Measurements from ENCODE around the gene CREB5.

Gene CREB5

GRCh38 chr7:28858895-28859294 lies 446.6 kb downstream of the CREB5 start:
- no peaks in the 10 kb centered on the region for H3K4me1 ChIP-seq (ENCODE audit: low read depth, poor library complexity, severe bottlenecking)
- H2AFZ ChIP-seq (ENCODE audit: low read depth), result no peak overlapping the region
- H3K9ac ChIP-seq, result no peak overlapping the region
- no peak for TF ChIP-seq CTCF (conservative IDR thresholded peaks at IDR 0.05; ENCODE audit: low read depth, low read length)
- no peaks in the 10 kb centered on the region for H3K36me3 ChIP-seq (ENCODE audit: insufficient read depth)
- H3K79me2 ChIP-seq (ENCODE audit: insufficient read depth, low read depth), result no peaks in the 10 kb centered on the region
- H3K27ac ChIP-seq, result no peak overlapping the region
- no peaks in the 10 kb centered on the region for H4K20me1 ChIP-seq (ENCODE audit: insufficient read depth)
- no peak overlapping the region for H3K4me3 ChIP-seq (IDR thresholded peaks at IDR 0.05; ENCODE audit: insufficient read depth, low read depth, low read length)
- H3K27me3 ChIP-seq (ENCODE audit: insufficient read depth, low read depth), result no peaks in the 10 kb centered on the region
- no peak overlapping the region for H3K4me2 ChIP-seq

- Histone ChIP-seq H3K4me1 (ENCODE audit: low read depth, poor library complexity, severe bottlenecking) (no peaks in the 10 kb centered on the region), H3K36me3 (ENCODE audit: insufficient read depth) (no peaks in the 10 kb centered on the region), H4K20me1 (ENCODE audit: insufficient read depth) (no peaks in the 10 kb centered on the region), H3K79me2 (ENCODE audit: insufficient read depth, low read depth) (no peaks in the 10 kb centered on the region), H3K27ac (no peak overlapping the region), H3K27me3 (ENCODE audit: insufficient read depth, low read depth) (no peaks in the 10 kb centered on the region), H3K4me2 (no peak overlapping the region), H3K4me3 (IDR thresholded peaks at IDR 0.05; ENCODE audit: insufficient read depth, low read depth, low read length) (no peak overlapping the region), H3K9ac (no peak overlapping the region), H2AFZ (ENCODE audit: low read depth) (no peak overlapping the region)
- no peak for TF ChIP-seq CTCF (conservative IDR thresholded peaks at IDR 0.05; ENCODE audit: low read depth, low read length)
These were observed 449.5 kb downstream of the CREB5 start for GRCh38 chr7:28861825-28862224.

GRCh38 chr7:28862595-28863272 lies 450.4 kb downstream of the CREB5 start:
- H3K79me2 ChIP-seq (ENCODE audit: insufficient read depth, low read depth), result no peaks in the 10 kb centered on the region

GRCh38 chr7:28865601-28866144 lies 453.4 kb downstream of the CREB5 start:
- Histone ChIP-seq H2AFZ (ENCODE audit: low read depth) (no peak overlapping the region), H3K4me1 (ENCODE audit: low read depth, poor library complexity, severe bottlenecking) (no peaks in the 10 kb centered on the region), H3K79me2 (ENCODE audit: insufficient read depth, low read depth) (no peaks in the 10 kb centered on the region), H4K20me1 (ENCODE audit: insufficient read depth) (no peaks in the 10 kb centered on the region), H3K4me2 (no peak overlapping the region), H3K27ac (no peak overlapping the region), H3K4me3 (IDR thresholded peaks at IDR 0.05; ENCODE audit: insufficient read depth, low read depth, low read length) (no peak overlapping the region), H3K27me3 (ENCODE audit: insufficient read depth, low read depth) (no peaks in the 10 kb centered on the region), H3K9ac (no peak overlapping the region), H3K36me3 (ENCODE audit: insufficient read depth) (no peaks in the 10 kb centered on the region)
- no peak for TF ChIP-seq CTCF (conservative IDR thresholded peaks at IDR 0.05; ENCODE audit: low read depth, low read length)

More at GRCh38 chr7:28862595-28863272, 450.4 kb downstream of the CREB5 start:
- Histone ChIP-seq H4K20me1 (ENCODE audit: insufficient read depth) (no peaks in the 10 kb centered on the region), H3K4me2 (no peak overlapping the region), H3K4me3 (IDR thresholded peaks at IDR 0.05; ENCODE audit: insufficient read depth, low read depth, low read length) (no peak overlapping the region), H3K36me3 (ENCODE audit: insufficient read depth) (no peaks in the 10 kb centered on the region), H3K27ac (no peak overlapping the region), H3K9ac (no peak overlapping the region), H3K27me3 (ENCODE audit: insufficient read depth, low read depth) (no peaks in the 10 kb centered on the region), H2AFZ (ENCODE audit: low read depth) (no peak overlapping the region; the same call in 1 of the 2 replicates), H3K4me1 (ENCODE audit: low read depth, poor library complexity, severe bottlenecking) (no peaks in the 10 kb centered on the region)
- TF ChIP-seq CTCF (conservative IDR thresholded peaks at IDR 0.05; ENCODE audit: low read depth, low read length), result no peak
